GM10266 (cell line): ENCODE measurements around the gene CCDC87.

ENCODE experiments used
- DNase-seq: peaks from one replicate; pipeline ENCODE4 v3.0.0; 2012; ENCODE audit errors: extremely low spot score
- TF ChIP-seq, protein P1 (sequence below): IDR thresholded peaks from 2 replicates; pipeline ENCODE4 v1.5.1; 2012; ENCODE audit warnings: mild to moderate bottlenecking, low read depth; ENCODE audit not compliant: control insufficient read depth, insufficient read depth; ENCODE audit errors: missing control alignments

CCDC87 gene

GRCh38 chr11:66625752-66626149, 32.9 kb upstream of the CCDC87 start:
- no peak for DNase-seq
- TF ChIP-seq, protein P1, sequence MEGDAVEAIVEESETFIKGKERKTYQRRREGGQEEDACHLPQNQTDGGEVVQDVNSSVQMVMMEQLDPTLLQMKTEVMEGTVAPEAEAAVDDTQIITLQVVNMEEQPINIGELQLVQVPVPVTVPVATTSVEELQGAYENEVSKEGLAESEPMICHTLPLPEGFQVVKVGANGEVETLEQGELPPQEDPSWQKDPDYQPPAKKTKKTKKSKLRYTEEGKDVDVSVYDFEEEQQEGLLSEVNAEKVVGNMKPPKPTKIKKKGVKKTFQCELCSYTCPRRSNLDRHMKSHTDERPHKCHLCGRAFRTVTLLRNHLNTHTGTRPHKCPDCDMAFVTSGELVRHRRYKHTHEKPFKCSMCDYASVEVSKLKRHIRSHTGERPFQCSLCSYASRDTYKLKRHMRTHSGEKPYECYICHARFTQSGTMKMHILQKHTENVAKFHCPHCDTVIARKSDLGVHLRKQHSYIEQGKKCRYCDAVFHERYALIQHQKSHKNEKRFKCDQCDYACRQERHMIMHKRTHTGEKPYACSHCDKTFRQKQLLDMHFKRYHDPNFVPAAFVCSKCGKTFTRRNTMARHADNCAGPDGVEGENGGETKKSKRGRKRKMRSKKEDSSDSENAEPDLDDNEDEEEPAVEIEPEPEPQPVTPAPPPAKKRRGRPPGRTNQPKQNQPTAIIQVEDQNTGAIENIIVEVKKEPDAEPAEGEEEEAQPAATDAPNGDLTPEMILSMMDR: no peak

GRCh38 chr11:66625041-66625751, 32.3 kb upstream of the CCDC87 start:
- TF ChIP-seq, protein P1: no peak

DNA sequence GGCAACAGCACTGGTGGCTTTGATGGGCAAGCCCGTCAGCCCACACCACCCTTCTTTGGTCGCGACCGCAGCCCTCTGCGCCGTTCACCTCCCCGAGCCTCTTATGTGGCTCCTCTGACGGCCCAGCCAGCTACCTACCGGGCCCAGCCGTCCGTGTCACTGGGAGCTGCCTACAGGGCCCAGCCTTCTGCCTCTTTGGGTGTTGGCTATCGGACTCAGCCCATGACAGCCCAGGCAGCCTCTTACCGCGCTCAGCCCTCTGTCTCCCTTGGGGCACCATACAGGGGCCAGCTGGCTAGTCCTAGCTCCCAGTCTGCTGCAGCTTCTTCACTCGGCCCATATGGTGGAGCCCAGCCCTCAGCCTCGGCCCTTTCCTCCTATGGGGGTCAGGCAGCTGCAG, 31.6 kb upstream of the CCDC87 start:
- no peak for DNase-seq
- TF ChIP-seq, protein P1: no peak

More at GRCh38 chr11:66625041-66625751, 32.3 kb upstream of the CCDC87 start:
- DNase-seq: no peak

GRCh38 chr11:66619080-66619554, 26.3 kb upstream of the CCDC87 start:
- peak; percentile 40 for DNase-seq
- TF ChIP-seq, protein P1: no peak

DNA sequence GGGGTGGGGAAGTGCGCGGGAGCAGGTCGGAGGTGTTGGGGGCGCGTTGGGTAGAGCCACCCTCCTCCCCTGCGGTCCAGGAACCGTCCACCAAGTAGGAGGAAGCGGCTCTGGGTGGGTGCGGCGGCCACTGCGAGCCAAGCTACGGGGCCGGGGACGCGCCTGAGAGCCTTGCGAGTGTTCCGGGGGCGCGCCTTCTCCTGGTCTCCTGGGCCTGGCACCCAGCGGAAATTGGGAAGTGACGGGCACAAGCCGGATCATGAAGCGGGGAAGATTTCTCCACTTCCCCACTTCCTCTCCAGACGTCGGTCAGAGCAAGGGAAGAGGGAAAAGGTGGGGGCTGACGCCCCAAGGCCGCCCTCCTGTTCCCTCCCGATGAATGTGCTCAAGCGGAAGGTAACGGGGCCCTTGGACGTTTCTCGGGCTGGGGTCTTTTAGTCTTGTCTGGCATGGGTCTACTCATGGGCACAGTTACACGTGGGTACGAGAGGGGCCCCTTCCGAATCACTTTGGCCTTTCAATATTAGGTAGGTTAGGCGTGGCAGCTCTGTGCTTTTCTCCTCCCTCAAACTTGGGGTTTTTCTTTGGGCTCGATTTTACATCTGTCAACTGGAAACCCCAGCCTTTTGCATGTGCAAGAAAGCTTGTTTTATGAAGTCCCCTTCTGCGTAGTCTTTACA, 24.4 kb upstream of the CCDC87 start:
- TF ChIP-seq, protein P1: no peak
- DNase-seq: no peak

DNA sequence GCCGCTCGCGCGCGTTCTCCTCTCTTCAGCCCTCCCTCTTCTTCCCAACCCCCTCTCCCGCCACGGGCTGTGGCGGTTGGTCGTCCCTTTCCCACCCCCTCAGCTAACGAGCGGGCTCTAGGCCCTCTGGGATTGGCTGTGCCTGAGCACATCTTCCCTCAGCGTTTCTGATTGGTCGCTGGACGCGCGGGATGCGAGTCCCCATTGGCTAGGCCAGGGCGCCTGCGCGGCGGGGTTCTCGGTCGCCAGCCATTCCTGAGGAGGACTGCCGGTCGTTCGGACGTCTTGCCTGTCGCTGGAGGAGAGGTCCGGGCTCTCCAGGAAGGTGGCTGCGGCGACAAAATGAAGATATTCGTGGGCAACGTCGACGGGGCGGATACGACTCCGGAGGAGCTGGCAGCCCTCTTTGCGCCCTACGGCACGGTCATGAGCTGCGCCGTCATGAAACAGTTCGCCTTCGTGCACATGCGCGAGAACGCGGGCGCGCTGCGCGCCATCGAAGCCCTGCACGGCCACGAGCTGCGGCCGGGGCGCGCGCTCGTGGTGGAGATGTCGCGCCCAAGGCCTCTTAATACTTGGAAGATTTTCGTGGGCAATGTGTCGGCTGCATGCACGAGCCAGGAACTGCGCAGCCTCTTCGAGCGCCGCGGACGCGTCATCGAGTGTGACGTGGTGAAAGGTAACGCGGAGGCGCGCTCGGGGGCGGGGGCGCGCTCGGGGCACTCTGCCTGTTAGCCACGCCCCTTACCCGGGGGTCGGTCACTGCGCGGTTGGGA, 23.7 kb upstream of the CCDC87 start, which contains the start of gene RBM14:
Gene RBM14 (plus strand): TSS at position 252 of the 776 bp plus-strand sequence. CDS start 91 bp downstream, at position 343.
- TF ChIP-seq, protein P1: no peak
- DNase-seq: peak; percentile 99
